HG03039 (cell line): ENCODE results near the gene DTX4.

Source experiments
- ATAC-seq: cut with Tn5 transposase; IDR thresholded peaks from one replicate; pipeline ENCODE4 v1.9.1; 2021; ENCODE audit warnings: mild to moderate bottlenecking, moderate library complexity; ENCODE audit not compliant: unreplicated experiment

Gene DTX4

DNA sequence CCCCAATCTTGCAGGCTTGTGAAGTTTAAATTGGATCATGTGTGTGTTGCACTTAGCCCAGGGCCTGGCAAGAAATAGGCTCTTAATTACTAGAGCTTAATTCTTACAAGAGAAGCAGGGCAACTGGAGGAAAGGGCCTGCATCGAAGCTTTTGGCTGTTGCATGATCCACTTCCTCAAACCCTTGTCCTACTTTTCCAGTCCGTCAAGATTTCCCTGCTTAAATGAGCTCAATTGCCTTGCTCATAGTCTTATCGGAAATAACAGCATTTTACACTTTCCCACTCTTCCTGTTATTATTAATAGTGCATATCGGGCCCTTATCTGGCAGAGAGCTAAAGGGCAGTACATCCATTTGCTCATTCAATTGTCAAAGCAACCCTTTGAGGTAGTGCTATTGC is 18.1 kb downstream of the DTX4 start:
- no peak for ATAC-seq

DNA sequence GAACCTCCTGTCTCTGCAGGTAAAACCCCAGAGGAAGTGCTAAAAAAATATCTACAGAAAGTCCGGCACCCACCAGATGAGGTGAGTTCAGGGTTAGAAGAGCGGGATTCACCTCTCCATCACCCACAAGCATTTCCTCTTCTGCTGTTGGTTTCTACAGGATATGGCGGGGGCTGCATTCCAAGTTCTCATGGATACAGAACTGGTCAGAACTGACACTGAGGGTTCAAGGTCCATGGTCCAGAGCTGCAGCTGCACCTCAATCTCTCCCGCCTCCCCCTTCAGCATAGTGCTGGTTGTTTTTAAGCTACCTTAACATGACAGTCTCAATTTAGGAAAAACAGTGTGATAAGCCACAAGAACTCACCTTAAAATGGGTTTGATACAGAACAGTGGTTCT is 19.2 kb downstream of the DTX4 start:
- ATAC-seq = no peak

DNA sequence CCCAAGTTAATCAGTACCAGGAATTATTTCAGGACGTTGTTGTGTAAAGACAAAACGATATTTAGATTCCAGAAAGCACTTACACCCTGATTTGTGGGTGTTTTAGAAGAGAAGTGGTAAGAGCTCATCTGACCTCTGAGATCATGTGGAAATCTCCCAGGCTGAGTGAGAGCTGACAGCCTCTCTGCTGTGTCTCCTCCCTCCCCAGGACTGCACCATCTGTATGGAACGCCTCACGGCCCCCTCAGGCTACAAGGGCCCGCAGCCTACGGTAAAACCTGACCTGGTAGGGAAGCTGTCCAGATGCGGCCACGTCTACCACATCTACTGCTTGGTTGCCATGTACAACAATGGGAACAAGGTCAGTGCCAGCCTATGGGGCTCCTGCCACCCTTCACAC is 20.0 kb downstream of the DTX4 start:
- ATAC-seq = no peak

DNA sequence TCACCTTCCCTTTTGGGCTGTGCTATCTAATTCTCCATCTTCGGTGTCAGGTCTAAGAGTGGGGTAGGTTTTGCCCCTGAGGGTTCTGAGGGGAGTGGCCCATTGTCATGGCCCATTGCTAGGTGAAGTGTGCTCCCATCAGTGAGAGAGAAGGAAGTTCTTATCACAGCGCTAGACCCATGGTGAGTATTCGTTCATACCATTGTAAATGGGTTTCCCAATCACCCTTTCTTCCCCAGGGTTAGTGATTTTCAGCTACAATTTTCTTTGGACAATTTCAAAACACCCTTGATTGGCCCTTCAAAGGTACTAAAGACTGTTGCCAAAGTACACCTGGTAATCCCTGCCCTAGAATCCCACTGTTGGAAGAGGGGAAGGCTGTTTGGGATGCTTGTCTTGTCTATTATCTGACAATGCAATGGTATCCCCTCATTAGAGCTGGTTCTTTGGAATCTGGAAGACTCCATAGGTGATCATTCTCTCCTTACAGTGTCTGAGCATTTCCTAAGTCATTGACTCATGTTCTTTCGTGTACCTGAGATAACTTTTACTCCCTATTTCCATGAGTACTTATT is 20.6 kb downstream of the DTX4 start:
- ATAC-seq = no peak

DNA sequence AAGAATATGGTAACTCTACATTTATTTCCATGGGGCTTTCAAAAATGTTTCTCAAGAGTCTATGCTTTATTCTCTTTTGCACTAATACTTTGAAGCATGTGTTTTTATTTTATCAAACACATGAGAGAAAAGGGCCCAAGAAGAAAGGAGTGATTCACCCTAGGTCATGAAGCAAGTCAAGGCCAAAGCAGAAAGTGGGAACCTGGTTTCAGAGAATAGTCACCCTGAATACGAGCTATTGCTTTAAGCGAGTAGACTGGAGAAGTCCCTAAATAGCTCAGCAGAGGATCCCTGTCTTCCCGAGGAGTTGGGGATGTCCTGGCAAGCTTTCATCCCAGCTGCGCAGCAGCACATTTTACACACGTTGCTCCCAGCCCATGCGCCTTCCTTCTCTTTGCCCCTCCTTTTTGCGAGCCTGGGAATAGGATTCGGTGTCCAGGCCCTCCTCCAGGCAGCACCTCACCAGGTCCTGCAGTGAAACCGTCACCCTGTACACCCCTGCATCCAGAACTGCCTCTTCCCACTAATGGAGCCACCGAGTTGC is 21.7 kb downstream of the DTX4 start:
- ATAC-seq = no peak

DNA sequence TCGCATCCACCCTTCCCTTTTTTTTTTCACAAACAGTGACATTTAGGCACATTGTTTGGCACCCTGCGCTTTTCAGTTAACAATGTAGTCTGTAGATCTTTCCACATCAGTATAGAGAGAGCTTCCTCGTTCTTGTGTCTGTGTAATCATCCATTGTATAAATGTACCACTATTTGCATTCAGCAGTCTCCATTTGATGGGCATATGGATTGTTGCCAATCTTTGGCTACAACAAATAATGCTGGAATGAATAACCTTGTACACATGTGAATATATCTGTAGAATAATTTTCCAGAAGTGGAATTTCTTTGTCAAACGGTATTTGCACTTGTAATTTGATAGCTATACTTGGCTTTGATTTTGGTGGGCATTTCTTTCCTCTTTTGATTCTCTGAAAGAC is 23.7 kb downstream of the DTX4 start:
- ATAC-seq = no peak

DNA sequence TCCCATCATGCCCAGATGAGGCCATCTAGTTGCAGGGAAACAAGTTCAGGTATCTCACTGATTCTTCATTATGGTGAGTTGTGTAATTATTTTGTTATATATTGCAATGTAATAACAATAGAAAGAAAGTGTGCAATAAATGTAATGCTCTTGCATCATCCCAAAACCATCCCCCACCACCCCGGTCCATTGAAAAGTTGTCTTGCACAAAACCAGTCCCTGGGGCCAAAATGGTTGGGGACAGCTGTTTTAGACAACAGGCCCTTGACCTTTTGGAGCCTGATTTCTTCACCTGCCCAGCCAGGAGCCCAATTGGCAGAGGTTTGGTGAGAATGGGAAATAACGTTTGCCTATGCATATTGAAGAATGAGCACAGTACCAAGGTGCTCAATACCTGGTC is 24.8 kb downstream of the DTX4 start:
- no peak for ATAC-seq

DNA sequence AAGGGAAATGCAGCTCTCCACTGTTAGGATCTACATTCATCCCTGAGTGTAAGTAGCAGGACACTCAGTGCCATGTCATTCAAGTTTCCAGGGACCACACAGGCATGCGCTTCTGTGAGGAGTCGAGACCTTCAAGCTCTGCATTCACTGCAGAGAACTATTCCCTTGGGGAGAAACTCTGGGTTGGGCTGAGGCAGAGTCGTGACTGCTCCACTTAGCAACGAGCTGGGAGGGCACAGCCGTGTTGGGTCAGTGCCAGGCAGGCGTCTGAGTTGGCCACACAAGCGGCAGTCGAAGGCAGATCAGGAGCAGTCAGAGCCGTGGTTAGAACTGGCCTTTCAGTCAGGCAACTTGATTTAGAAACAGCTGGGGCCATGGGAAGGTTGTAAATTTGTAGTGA is 26.1 kb downstream of the DTX4 start:
- no peak for ATAC-seq

DNA sequence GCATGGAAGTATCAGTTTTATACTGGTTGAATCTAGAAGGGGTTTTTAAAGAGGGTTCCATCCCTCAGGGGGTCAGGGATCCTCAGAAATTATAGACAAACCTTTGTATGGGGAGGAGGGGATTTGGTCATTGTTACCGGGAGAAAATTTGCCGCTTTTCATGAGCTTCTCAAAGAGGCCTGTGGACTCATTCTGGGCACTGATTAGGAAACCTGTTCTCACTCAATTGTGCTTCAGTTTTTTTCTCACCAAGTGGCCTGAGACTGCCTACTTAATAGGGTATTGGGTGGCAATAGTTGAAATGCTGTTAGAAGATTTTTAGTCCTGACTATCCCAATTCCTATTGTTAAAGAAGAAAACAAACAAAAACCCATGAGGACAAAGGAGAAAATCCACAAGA is 26.8 kb downstream of the DTX4 start:
- no peak for ATAC-seq

DNA sequence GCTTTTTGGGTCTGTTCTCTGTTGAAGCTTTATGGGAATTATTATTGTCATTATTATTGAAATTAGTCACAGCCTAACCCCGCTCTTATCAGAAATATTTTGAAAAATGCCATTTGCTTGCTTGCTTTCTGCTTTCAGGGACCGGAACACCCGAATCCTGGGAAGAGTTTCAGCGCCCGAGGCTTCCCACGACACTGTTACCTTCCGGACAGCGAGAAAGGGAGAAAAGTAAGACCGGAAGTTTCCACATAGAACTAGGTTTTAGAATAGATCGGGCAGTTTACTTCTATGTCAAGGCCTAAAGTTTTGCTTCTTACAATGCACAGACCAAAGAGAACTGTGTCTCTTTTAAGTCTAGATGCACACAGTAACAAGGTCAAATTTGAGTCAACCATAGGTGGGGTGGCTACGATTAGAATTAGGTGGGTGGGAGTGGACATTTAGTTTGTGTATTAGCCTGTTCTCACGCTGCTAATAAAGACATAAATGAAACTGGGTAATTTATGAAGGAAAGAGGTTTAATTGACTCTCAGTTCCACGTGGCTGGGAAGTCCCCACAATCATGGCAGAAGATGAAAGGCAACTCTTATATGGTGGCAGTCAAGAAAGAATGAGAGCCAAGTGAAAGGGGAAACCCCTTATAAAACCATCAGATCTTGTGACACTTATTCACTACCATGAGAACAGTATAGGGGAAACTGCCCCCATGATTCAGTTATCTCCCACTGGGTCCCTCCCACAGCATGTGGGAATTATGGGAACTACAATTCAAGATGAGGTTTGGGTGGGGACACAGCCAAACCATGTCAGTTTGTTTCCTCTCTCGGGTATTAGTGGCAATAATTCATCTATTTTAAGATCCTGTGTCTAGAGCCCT is 27.9 kb downstream of the DTX4 start:
- no peak for ATAC-seq

DNA sequence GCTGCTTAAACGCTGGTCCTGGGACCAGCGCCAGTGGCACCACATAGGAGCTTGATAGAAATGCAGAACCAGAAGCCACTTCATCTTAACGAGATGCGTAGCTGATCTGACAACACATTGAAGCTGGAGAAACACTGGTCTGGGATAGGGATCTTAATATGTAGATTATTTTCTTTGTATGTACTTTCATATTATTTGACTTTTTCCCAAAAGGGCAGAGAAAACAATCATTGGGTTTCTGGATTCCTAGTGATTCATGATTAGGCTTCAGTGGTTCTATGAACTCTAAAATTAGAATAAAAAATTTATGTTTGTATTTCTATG is 28.5 kb downstream of the DTX4 start:
- ATAC-seq = no peak

DNA sequence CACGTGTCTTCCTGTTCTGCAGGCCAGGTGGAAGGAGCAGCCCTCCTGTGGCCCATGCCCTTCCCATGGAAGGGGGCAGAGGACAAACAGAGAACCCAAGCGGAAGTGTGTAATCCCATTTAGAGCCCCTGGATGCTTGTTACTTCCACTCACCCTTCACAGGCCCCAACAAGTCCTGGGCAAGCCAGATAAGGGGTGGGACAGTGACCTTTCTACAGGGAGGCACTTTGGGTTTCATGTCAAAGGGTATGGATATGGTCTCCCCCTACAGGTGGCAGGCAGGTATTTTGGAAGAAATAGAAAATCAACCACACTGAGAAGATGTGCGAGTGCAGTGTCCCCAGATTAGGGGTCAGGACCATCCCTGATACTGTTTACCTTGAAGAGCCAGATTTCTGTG is 29.4 kb downstream of the DTX4 start:
- ATAC-seq = no peak

DNA sequence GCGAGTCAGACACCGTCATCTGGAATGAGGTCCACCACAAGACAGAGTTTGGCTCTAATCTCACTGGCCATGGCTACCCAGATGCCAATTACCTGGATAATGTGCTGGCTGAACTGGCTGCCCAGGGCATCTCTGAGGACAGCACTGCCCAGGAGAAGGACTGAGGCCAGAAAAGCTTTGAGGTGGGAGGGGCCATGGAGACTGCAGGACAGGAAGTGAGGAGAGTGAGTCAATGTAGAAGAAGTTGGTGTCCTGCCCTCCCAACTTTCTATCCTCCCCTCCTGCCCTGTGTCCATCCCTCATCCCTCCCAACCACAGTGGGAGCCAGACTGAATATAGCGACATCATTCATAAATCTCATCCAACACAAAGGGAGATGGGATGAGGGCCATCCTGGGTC is 32.8 kb downstream of the DTX4 start:
- no peak for ATAC-seq

DNA sequence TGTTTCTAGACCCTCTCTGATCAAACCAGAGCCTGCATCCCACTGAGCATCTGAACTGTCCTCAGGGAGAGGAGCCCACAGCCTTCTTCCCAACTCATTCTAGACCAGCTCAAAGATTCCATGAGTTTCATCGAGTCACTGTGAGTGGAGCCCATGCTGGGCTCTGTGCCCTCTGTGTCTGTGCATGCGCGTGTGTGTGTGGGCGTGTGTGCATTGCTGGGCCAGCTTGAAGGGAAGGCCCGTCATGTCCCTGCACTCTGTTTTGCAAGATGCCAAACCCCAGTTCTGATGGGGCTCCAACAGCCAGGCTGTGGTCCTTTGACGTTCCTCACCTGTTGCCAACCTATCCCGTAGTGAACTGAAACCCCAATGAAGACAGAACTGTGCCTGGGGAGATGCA is 33.7 kb downstream of the DTX4 start:
- ATAC-seq = no peak

DNA sequence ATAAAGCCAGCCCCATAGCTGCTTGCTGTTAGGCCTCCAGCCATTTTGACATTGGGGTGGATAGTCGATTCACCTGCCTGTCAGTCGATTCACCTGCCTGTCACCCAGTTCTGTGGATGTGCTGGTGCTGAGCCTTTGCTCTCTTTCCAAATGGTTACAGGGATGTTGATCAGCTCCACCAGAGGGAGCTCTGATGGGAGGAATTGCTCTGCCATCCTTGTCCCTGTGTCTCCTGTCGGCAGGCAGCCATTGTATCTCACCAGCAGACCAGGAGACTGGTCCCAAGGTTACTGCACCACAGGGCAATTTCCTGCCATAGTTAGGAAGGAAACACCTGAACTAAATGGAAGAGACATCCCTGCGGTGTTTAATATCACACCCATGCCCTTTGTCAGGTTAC is 34.7 kb downstream of the DTX4 start:
- no peak for ATAC-seq

DNA sequence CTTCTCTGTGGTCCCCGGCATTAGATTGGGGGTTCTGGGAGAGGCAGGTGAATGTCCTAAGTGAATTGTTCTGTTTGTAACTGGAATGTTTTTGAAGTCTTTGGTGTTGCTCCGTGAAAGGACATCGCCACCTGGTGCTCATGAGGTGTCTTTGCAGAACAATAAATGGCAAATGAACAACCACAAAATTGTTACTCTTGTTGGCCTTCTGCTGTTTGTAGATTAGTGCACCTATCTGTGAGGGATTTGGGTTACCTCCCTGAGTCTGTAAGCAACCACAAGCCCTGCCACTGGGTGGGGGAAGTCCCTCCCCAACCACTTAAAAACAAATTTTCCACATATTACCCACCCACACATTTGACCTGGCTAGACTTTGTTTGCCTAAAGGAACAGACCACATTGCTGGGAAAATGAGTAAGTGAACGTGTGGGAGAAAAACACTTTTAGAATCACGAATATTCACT is 36.1 kb downstream of the DTX4 start:
- ATAC-seq = peak; percentile 71

DNA sequence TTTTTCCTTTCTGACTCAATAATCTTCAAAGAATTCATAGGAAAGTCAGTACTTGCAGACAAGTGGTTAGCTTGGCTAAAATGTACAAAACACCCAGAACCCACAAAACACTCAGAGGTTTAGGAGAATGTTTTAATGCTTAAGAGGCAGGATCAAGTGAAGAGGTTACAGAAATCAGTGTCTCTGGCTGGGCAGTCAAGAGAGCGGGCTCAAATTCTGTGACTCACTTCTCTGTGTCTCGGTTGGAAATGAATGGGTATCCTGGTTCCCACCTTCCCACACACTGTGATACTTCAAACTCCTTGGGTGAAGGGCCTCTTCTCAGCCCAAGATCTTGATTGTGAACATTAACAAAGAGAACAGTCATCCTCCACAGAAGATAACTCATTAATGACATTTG is 37.0 kb downstream of the DTX4 start:
- ATAC-seq = no peak

DNA sequence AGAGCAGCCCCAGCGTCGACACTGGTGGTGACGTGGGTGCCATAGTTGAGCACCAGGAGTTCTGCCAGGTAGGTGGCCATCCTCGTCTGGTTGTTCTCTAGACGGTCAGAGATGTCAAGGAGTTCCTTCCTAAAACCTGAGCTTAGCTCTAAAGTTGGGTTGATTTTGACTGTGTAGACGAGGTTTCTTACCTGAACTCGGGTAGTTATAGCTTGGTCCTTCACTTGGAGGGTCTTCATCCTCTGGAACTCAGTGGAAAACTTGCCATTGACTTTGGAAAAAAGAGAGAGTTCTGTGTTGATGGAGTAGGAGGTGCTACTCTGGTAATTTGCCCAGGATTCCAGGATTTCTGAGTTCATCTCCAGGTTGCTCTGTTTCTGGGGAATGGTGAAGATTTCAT is 40.3 kb downstream of the DTX4 start:
- no peak for ATAC-seq

DNA sequence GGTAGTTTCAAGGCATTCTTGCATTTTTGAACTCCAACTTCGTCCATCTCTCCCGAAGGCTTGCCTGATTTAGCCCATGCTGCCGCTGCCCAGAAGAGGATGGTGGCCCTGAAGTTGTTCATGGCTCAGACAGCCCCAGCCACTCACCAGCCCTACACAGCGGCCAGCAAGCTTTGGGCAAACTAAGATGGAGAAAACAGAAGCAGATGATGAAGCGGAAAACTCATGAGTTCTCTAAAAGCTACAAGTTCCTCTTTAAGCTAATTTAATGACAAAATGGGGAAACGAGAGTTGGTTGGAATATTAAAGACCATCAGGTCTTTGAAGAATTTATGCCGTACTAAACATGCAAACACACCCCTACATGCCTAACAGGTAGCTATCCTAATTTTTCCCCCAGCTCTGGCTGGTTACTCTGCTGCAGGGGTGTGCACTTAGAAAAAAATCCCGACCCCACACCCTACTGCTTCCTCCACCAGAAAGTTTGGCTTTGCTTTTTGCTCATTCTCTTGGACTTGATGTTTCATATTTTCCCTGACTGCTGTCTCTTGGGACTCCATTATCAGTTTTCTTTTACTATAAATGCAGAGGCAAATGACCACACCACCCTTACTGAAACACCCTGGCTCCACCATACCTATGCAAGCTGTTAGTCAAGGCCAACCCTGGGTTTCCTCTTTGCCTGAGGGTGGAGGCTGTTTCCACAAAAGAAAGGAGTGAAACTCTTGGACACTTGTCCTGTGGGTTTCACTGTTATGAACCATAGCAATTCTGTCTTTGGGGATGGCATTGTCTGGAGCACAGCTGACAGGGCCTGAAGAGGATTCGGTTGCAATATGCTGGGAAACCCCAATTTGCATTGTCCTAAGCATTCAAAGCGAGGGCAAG is 41.1 kb downstream of the DTX4 start, which contains the start of gene MPEG1:
Gene MPEG1, minus strand, starts transcription at position 184 of the 888 bp plus-strand sequence. Its CDS starts 62 bp downstream, at position 122.
- no peak for ATAC-seq

DNA sequence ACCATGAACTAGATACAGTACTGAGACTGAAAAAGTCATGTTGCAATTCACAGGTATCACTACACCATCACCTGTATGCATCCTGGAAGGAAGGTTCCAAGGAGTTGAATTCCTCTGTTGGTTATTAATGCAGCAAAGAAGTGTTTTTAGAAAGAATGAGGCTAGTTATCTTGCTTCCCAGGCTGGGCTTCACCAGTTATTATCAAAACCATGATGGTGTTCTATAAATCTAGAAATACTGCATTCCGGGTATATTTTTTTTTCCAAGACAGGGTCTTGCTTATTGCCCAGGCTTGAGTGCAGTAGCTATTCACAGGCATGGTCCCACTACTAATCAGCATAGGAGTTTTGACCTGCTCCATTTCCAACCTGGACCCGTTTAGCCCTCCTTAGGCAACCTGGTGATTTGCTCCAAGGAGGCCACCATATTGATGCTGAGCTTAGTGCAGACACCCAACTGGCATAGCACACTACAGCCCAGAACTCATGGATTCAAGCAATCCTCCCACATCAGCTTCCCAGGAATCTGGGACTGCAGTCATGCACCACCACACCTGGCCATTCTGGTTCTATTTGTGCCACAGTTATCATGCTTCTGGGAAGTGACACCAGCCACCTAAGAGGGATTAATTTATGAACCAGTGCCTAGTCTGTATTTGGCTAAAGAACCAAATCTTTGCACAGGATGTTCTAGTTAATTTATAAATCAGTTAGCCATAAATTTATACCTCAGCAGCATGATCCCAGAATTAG is 42.4 kb downstream of the DTX4 start:
- ATAC-seq = no peak
